Memory B cell (primary cell): ENCODE measurements around the gene CCT2.

ENCODE experiments used
- ATAC-seq: fragments of 150-1000 bp; cut with Tn5 transposase; 2 replicates; pipeline ENCODE4 v1.10.0; 2021; ENCODE audit warnings: low read depth, mild to moderate bottlenecking, moderate library complexity
- DNase-seq, 2 donors: peaks; one replicate each; pipeline ENCODE4 v3.0.0; 2022; ENCODE audit warnings: low spot score in 2 of 2
- H3K27ac Mint-ChIP-seq: one replicate; pipeline ENCODE4 v1.8.0; 2022; ENCODE audit warnings: mild to moderate bottlenecking, moderate library complexity, mixed read lengths
- H3K27me3 Mint-ChIP-seq: one replicate; pipeline ENCODE4 v1.8.0; 2022; ENCODE audit warnings: mixed read lengths
- H3K36me3 Mint-ChIP-seq: one replicate; pipeline ENCODE4 v1.8.0; 2022; ENCODE audit warnings: mild to moderate bottlenecking, mixed read lengths
- H3K4me1 Mint-ChIP-seq: one replicate; pipeline ENCODE4 v1.8.0; 2022; ENCODE audit warnings: mixed read lengths
- H3K4me3 Mint-ChIP-seq: one replicate; pipeline ENCODE4 v1.8.0; 2022; ENCODE audit warnings: mild to moderate bottlenecking, moderate library complexity, mixed read lengths
- H3K9me3 Mint-ChIP-seq: one replicate; pipeline ENCODE4 v1.8.0; 2022; ENCODE audit warnings: mixed read lengths

The CCT2 gene

GRCh38 chr12:69639400-69640016 lies 54.2 kb downstream of the CCT2 start:
- H3K27ac Mint-ChIP-seq = no peak overlapping the region
- peak; percentile 38 to 52 for DNase-seq
- peak; percentile 78 for ATAC-seq

GRCh38 chr12:69641546-69641945 lies 56.3 kb downstream of the CCT2 start:
- no peak for ATAC-seq
- Mint-ChIP-seq H3K27ac (no peak overlapping the region), H3K36me3 (no peaks in the 10 kb centered on the region), H3K4me1 (peaks cover 2% of the 10 kb centered on the region), H3K9me3 (no peaks in the 10 kb centered on the region), H3K27me3 (peaks cover 5% of the 10 kb centered on the region), H3K4me3 (no peak overlapping the region)
- no peak for DNase-seq

More at GRCh38 chr12:69639400-69640016, 54.2 kb downstream of the CCT2 start:
- H3K27me3 Mint-ChIP-seq = peaks cover 4% of the 10 kb centered on the region
- peaks cover 2% of the 10 kb centered on the region for H3K4me1 Mint-ChIP-seq
- H3K9me3 Mint-ChIP-seq = no peaks in the 10 kb centered on the region
- H3K36me3 Mint-ChIP-seq = no peaks in the 10 kb centered on the region
- H3K4me3 Mint-ChIP-seq = no peak overlapping the region

GRCh38 chr12:69642531-69642930 lies 57.3 kb downstream of the CCT2 start:
- H3K27me3 Mint-ChIP-seq = peaks cover 7% of the 10 kb centered on the region
- no peak overlapping the region for H3K27ac Mint-ChIP-seq
- no peaks in the 10 kb centered on the region for H3K36me3 Mint-ChIP-seq
- DNase-seq = no peak
- H3K9me3 Mint-ChIP-seq = no peaks in the 10 kb centered on the region
- H3K4me3 Mint-ChIP-seq = no peak overlapping the region
- ATAC-seq = no peak
- peaks cover 2% of the 10 kb centered on the region for H3K4me1 Mint-ChIP-seq

GRCh38 chr12:69644511-69644910 lies 59.3 kb downstream of the CCT2 start:
- peaks cover 10% of the 10 kb centered on the region for H3K27me3 Mint-ChIP-seq
- no peaks in the 10 kb centered on the region for H3K36me3 Mint-ChIP-seq
- H3K27ac Mint-ChIP-seq = no peak overlapping the region
- no peak for DNase-seq
- H3K9me3 Mint-ChIP-seq = no peaks in the 10 kb centered on the region
- H3K4me3 Mint-ChIP-seq = no peak overlapping the region
- no peak for ATAC-seq
- peaks cover 1% of the 10 kb centered on the region for H3K4me1 Mint-ChIP-seq

- ATAC-seq (no peak), DNase-seq (no peak)
- Mint-ChIP-seq H3K9me3 (no peaks in the 10 kb centered on the region), H3K4me3 (no peak overlapping the region), H3K4me1 (no peaks in the 10 kb centered on the region), H3K36me3 (no peaks in the 10 kb centered on the region), H3K27ac (no peak overlapping the region), H3K27me3 (peaks cover 11% of the 10 kb centered on the region)
These were observed 59.8 kb downstream of the CCT2 start for GRCh38 chr12:69645031-69645430.

GRCh38 chr12:69647178-69647577 lies 61.9 kb downstream of the CCT2 start:
- Mint-ChIP-seq H3K4me1 (no peaks in the 10 kb centered on the region), H3K9me3 (no peaks in the 10 kb centered on the region), H3K27me3 (peaks cover 14% of the 10 kb centered on the region), H3K4me3 (no peak overlapping the region), H3K36me3 (no peaks in the 10 kb centered on the region), H3K27ac (no peak overlapping the region)
- ATAC-seq (no peak), DNase-seq (no peak)

GRCh38 chr12:69648476-69648875 lies 63.2 kb downstream of the CCT2 start:
- Mint-ChIP-seq H3K27me3 (peaks cover 12% of the 10 kb centered on the region), H3K9me3 (no peaks in the 10 kb centered on the region), H3K27ac (no peak overlapping the region), H3K36me3 (no peaks in the 10 kb centered on the region), H3K4me3 (no peak overlapping the region), H3K4me1 (no peaks in the 10 kb centered on the region)
- DNase-seq (no peak), ATAC-seq (no peak)

GRCh38 chr12:69649529-69649928 lies 64.3 kb downstream of the CCT2 start:
- no peak for ATAC-seq
- no peaks in the 10 kb centered on the region for H3K4me1 Mint-ChIP-seq

More at GRCh38 chr12:69649529-69649928, 64.3 kb downstream of the CCT2 start:
- DNase-seq = no peak
- H3K27ac Mint-ChIP-seq = no peak overlapping the region
- H3K4me3 Mint-ChIP-seq = no peak overlapping the region
- no peaks in the 10 kb centered on the region for H3K36me3 Mint-ChIP-seq
- peaks cover 12% of the 10 kb centered on the region for H3K27me3 Mint-ChIP-seq
- no peaks in the 10 kb centered on the region for H3K9me3 Mint-ChIP-seq
